Aortic smooth muscle cell (primary cell): Measurements from ENCODE around the gene SIK1. TPM values are rescaled to one million over a fixed set of nuclear protein-coding genes. Genes with fewer than 3 reads are reported as not detected.

ENCODE experiments used
- total RNA-seq: library from RNA; depleted of rRNA; stranded (reverse); fragments of >200 nt; gene quantifications from 2 replicates; pipeline ENCODE4 v1.2.3, GENCODE V29; 2014

The SIK1 gene
- under 0.01 and 0.13 TPM in 2 replicates for total RNA-seq

DNA sequence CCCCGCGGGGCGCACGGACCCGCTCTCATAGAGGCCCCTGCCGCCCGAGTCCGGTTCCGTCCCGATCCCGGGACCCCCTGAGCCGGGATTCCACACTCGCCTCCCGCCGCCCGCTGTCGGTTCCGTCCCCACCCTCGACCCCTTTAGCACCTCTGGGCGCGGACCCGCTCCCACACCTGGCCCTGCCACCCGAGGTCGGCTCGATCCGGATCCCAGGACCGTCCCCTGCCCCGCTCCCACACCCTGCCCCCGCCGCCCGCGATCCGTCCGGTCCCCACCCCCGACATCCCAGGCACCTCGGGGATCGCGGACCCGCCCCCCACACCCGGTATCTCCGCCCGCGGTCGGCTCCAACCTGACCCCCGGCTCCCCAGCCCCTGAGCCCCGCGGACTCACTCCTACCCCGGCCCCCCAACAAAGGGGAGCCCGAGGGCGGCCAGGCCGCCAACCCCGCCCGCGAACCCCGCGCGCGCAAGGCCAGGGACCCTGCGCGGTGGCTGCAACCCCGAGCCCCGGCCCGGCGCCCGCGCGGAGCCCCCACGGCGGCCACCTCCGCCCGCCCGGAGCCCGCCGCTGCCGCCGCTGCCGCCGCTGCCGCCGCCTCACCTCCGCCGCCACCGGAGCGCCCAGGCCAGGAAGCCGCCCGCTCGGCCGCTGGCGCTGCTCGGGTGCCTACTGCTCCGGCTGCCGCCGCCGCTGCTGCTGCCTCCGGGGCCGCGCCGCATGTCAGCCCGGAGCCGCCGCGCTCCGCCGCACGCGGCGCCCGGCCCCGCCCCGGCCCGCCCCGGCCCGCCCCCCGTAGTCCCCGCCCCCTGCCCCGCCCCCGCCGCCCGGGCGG lies at the start of gene SIK1:
TSS of gene SIK1 (minus strand) at position 728 of the 838 bp plus-strand sequence. CDS start 953 bp downstream, outside the sequence.

Other genes starting within 250 kb of the SIK1 start
- gene HSF2BP, start 232.4 kb upstream of the SIK1 start, total RNA-seq = 1.1 and 1.2 TPM in 2 replicates
- 14.4 and 15.9 TPM in 2 replicates for gene RRP1B, start 232.4 kb upstream of the SIK1 start, total RNA-seq